HEK293 (cell line): ENCODE results near the gene XRCC2.

ENCODE experiments used
- BCL11A ChIP-seq: fragments of 450-650 bp; formaldehyde crosslinking; IDR thresholded peaks from 2 replicates; pipeline ENCODE4 v1.5.1; 2016; ENCODE audit warnings: low read depth, missing biosample characterization, missing genetic modification characterization
- HOXA7 ChIP-seq: sonication (generic); formaldehyde crosslinking; IDR thresholded peaks from 2 replicates; pipeline ENCODE4 v1.8.1; 2022; ENCODE audit warnings: missing genetic modification reagents, borderline replicate concordance
- REPIN1 ChIP-seq: fragments of 450-650 bp; formaldehyde crosslinking; IDR thresholded peaks from 2 replicates; pipeline ENCODE4 v1.5.1; 2017; ENCODE audit warnings: missing biosample characterization, missing genetic modification characterization, low read depth
- SETDB1 ChIP-seq: IDR thresholded peaks from one replicate; pipeline ENCODE4 v1.6.1; 2017; ENCODE audit warnings: mild to moderate bottlenecking, low read length, moderate library complexity, mixed read lengths; ENCODE audit not compliant: insufficient read length
- TRIM28 ChIP-seq: IDR thresholded peaks from 2 replicates; pipeline ENCODE4 v1.6.1; 2011; ENCODE audit warnings: low read length, control low read depth, borderline replicate concordance
- ZNF121 ChIP-seq: fragments of 450-650 bp; formaldehyde crosslinking; IDR thresholded peaks from 2 replicates; pipeline ENCODE4 v1.5.1; 2016; ENCODE audit warnings: missing biosample characterization, missing genetic modification characterization
- ZNF433 ChIP-seq: fragments of 450-650 bp; formaldehyde crosslinking; IDR thresholded peaks from 2 replicates; pipeline ENCODE4 v1.5.1; 2016; ENCODE audit warnings: missing biosample characterization, missing genetic modification characterization, low read depth
- ZNF548 ChIP-seq: fragments of 450-650 bp; formaldehyde crosslinking; IDR thresholded peaks from 2 replicates; pipeline ENCODE4 v1.5.1; 2016; ENCODE audit warnings: missing biosample characterization, missing genetic modification characterization
- TF ChIP-seq, protein P1 (sequence below): fragments of 450-650 bp; formaldehyde crosslinking; IDR thresholded peaks from 2 replicates; pipeline ENCODE4 v1.5.1; 2016; ENCODE audit warnings: missing biosample characterization, missing genetic modification characterization
- TF ChIP-seq, protein P2 (sequence below): fragments of 450-650 bp; formaldehyde crosslinking; IDR thresholded peaks from 2 replicates; pipeline ENCODE4 v1.5.1; 2016; ENCODE audit warnings: missing biosample characterization, missing genetic modification characterization

GRCh38 chr7:152668975-152669374 lies 7.0 kb downstream of the XRCC2 start:
- TF ChIP-seq HOXA7 (CRISPR knock-in tag) (no peak), TRIM28 (no peak), SETDB1 (no peak), ZNF548 (tag by site-specific recombination) (no peak), BCL11A (tag by site-specific recombination) (no peak), REPIN1 (tag by site-specific recombination) (no peak), ZNF433 (tag by site-specific recombination) (no peak), ZNF121 (tag by site-specific recombination) (peak; percentile 58; the same call in 1 of the 2 replicates)
- TF ChIP-seq, protein P1, sequence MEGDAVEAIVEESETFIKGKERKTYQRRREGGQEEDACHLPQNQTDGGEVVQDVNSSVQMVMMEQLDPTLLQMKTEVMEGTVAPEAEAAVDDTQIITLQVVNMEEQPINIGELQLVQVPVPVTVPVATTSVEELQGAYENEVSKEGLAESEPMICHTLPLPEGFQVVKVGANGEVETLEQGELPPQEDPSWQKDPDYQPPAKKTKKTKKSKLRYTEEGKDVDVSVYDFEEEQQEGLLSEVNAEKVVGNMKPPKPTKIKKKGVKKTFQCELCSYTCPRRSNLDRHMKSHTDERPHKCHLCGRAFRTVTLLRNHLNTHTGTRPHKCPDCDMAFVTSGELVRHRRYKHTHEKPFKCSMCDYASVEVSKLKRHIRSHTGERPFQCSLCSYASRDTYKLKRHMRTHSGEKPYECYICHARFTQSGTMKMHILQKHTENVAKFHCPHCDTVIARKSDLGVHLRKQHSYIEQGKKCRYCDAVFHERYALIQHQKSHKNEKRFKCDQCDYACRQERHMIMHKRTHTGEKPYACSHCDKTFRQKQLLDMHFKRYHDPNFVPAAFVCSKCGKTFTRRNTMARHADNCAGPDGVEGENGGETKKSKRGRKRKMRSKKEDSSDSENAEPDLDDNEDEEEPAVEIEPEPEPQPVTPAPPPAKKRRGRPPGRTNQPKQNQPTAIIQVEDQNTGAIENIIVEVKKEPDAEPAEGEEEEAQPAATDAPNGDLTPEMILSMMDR (tag by site-specific recombination) = no peak
- TF ChIP-seq, protein P2, sequence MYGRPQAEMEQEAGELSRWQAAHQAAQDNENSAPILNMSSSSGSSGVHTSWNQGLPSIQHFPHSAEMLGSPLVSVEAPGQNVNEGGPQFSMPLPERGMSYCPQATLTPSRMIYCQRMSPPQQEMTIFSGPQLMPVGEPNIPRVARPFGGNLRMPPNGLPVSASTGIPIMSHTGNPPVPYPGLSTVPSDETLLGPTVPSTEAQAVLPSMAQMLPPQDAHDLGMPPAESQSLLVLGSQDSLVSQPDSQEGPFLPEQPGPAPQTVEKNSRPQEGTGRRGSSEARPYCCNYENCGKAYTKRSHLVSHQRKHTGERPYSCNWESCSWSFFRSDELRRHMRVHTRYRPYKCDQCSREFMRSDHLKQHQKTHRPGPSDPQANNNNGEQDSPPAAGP = no peak
